Activated CD4-positive, CD25-positive, alpha-beta regulatory T cell treated with anti-CD3 and anti-CD28 coated beads, Interleukin-2, amount 50 U/mL, for 16 hours (primary cell): ENCODE results near the gene CEP170.
"Not testable (repeated sequence)": the region's sequence is repeated elsewhere in the genome, so short reads cannot be mapped to it uniquely, and the experiment has no call there.

Experiments
- DNase-seq: peaks from one replicate; pipeline ENCODE4 v3.0.0-alpha.2; 2020; ENCODE audit warnings: low read depth, low spot score

CEP170 gene

GRCh38 chr1:243233908-243234307, 21.2 kb downstream of the CEP170 start:
- DNase-seq: no peak

- no peak for DNase-seq
Observed at GRCh38 chr1:243230914-243231313, 24.2 kb downstream of the CEP170 start.

GRCh38 chr1:243229526-243229925, 25.6 kb downstream of the CEP170 start:
- DNase-seq: no peak

DNA sequence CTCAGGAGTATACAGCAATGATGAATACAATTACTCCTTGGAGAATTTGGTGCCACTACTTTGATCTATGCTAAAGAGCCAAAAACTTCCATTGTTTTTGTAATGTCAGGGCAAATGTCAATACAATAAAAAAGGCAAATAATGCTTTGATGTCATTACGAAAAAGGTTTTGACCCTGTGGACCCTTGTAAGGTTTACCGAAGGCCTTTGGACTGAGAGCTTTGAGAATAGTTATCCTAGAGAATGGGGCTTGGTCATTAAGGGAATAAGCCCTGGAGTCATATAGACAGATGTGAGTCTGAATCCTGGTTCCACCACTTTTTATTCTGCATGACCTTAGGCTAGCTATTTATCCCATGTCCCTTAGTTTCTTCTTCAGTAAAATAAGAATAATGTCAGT, 27.5 kb downstream of the CEP170 start:
- no peak for DNase-seq

DNA sequence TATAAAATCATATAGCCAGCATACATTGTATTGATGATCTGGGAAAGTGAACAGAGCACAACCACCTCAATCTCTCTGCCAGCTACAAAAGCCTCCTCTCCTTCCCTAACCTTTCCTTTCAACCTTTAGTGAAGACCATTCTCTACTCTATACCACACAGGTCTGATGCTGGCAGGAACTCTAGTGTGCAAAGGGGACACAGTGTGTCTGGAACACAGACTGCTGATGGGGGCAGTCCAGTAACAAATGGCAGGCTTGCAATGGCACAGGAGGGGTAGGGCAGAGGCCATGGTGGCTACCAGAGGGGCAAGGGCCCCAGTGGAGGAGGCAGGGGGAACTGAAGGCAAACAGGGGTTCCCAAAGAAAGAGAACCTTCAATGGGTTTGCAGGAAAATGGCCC, 37.0 kb downstream of the CEP170 start:
- no peak for DNase-seq

DNA sequence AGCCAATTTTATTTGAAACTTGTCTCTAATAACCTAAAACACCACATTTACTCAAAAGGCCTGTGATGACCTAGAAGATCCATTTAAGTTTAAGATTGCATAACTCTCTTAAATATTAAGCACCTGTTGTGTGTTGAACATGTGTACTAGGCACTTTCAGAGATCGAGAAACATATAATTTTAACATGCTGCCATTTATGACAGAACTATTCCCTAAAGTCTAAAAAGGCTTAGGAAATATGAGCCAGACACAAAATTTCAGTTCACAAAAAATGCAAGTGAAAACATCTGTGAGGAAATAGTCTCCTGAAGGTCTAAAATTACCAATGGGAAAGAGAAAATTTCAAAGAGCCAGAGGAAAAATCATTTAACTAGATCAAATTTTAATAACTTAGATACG, 37.7 kb downstream of the CEP170 start:
- no peak for DNase-seq

GRCh38 chr1:243216741-243217140, 38.3 kb downstream of the CEP170 start:
- no peak for DNase-seq

- DNase-seq: not testable (repeated sequence)
Observed at GRCh38 chr1:243215276-243215875, 39.7 kb downstream of the CEP170 start.

GRCh38 chr1:243213045-243213787, 41.9 kb downstream of the CEP170 start:
- DNase-seq: no peak

- DNase-seq: not testable (repeated sequence)
Observed at GRCh38 chr1:243211984-243212383, 43.1 kb downstream of the CEP170 start.

- DNase-seq: not testable (repeated sequence)
Observed at GRCh38 chr1:243205026-243205501, 50.0 kb downstream of the CEP170 start.

- not testable (repeated sequence) for DNase-seq
Observed at GRCh38 chr1:243204336-243204735, 50.7 kb downstream of the CEP170 start.

DNA sequence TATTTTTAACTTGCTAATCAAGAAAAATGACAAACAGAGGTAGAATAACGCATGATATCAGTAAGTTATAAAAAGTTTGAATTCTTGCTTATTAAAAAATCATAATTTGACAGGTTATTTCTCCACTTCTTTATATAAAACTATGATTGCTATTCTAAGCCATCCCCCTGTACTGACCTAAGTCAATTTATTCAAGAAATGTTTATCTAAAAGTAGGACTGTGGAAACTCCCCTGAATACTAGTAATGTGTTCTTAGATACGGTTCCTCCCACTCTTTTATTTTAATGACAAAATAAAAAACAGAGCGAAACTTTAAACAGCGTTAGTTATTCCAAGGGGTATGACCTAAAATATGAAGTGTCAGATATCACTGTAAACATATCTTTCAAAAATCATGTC, 51.9 kb downstream of the CEP170 start:
- DNase-seq: not testable (repeated sequence)

DNA sequence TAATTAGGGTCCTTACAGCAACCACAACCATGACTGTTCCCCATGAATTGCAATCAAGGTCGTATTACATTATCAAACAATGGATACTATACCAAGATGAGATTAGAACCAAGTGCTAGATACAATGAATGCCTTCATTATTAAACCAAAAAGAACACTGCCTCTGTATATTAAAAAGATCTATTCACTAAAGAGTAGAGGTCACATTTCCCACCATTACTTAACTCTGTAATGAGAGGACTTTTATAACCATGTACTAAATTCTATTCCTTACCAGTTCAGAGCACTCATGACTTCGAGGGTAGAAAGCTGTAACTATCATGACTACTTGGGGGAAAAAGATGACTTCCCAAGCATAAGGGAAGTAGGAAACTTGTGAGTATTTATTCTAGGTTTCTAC, 53.8 kb downstream of the CEP170 start:
- not testable (repeated sequence) for DNase-seq

DNA sequence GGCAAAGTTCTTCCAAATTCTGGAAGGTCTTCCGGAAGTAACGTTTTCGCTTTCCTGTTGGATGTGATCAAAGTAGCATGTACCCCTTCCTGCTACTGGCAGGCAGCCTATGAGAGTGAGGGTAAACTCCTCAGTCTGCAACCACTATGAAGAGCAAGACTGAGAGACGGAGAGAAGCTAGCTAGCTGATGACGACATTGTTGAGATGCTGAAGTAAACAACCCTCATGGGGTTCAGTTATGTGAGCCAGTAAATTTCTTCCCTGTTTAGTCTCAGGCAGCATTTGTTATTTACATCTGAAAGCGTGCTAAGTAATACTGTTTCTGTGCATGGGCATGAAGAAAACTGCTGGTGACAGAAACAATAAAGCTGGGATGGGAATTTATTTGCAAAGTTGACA, 57.6 kb downstream of the CEP170 start:
- DNase-seq: not testable (repeated sequence)

- DNase-seq: not testable (repeated sequence)
Observed at GRCh38 chr1:243193330-243193729, 61.8 kb downstream of the CEP170 start.

DNA sequence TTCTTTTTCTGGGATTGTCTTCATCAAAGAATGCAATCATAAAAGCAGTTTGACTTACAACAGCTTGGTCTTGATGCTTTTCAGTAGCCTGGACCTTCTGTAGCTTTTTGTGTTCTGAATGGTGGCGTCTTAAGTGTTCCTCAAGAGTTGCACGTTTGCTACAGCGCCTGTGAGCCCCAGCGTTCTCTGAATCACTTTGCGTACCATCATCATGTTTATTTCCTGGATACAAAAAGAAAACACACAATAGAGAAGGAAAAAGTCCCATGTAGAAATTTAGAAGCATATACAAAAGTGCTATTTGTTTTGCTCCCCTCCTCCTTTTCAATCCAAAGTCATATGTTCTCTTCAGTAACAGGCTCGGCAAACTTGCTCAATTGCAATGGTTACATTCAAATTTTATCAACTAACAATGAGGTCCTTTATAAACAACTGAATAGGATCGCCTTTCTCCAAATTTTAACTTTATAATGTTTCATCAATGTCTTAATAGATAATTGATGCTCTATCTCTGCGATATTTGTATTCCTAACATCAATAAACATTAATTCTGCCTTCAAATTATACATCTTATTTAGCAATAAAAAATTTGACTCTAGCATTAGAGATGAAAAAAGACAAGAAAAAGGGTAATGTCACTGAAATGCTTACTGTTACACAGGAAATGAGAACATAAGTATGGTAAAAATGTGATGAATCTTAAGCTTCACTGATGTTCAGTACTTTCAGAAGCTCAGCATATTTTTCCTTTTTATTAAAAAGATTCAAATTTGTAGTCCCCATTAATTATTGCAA, 68.7 kb downstream of the CEP170 start:
- DNase-seq: not testable (repeated sequence)

DNA sequence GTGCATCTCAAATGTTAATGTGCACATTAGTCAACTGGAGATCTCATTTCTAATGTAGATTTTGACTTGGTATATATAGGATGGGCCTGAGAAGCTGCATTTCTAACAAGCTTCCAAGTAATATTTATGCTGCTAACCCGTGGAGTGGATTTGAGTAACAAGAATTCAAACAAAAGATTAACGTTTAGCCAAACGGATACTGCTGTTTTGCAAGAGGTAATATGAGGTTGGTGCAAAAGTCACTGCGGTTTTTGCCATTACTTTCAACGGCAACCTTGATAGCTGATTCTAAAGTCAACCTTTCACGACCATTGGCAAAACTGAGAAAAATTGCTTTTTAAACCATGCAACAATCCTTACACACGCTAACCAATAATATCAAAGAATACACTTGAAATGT, 70.3 kb downstream of the CEP170 start:
- not testable (repeated sequence) for DNase-seq

- not testable (repeated sequence) for DNase-seq
Observed at GRCh38 chr1:243183661-243184060, 71.4 kb downstream of the CEP170 start.

DNA sequence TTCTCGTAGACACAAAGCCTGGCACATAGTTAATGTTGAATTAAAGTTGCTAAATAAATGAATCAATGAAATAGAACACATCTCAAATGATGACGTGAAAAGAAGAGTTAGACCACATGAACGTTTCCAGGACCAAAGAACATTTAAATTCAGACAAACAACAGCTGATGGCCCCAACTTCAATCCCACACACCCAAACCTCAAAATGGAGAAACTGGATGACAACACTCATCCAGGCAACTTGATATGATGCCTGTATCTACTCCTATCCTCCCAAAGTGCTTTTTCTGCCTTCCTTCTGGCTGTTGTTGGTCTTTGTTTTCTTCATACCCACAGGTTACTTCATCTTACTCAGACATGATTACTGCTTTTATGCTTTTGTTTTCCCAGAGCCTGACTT, 71.9 kb downstream of the CEP170 start:
- not testable (repeated sequence) for DNase-seq

GRCh38 chr1:243179720-243180119, 75.4 kb downstream of the CEP170 start:
- DNase-seq: no peak

DNA sequence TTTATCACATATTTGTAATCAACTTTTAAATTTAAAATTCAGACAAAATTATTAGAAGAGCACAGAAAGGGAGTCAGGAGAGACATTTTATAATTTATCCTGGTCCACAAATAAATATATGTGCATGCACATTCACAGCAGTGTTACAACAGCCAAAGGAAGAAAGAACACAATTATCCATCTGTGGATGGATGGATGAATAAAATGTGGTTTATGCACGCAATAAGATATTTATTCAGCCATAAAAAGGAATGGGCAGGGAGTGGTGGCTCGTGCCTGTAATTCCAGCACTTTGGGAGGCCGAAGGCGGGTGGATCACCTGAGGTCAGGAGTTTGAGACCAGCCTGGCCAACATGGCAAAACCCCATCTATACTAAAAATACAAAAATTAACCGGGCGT, 77.3 kb downstream of the CEP170 start:
- DNase-seq: not testable (repeated sequence)
